GM23338 (cell line): ENCODE data around the gene MCM3AP. TPM values are rescaled to one million over a fixed set of nuclear protein-coding genes. Genes with fewer than 3 reads are reported as not detected.
"Not testable (repeated sequence)": the region's sequence is repeated elsewhere in the genome, so short reads cannot be mapped to it uniquely, and the experiment has no call there.

Source experiments
- ATAC-seq: fragments of 200-7000 bp; cut with Tn5 transposase; 3 replicates; pipeline ENCODE4 v1.9.1; 2020
- DNase-seq: peaks from one replicate; pipeline ENCODE4 v3.0.0-alpha.2; 2015; ENCODE audit warnings: low spot score
- H2AFZ ChIP-seq: fragments of 200-600 bp; sonication (generic); 2 replicates; pipeline ENCODE4 v1.8.0; 2016; ENCODE audit warnings: antibody characterized with exemption, mild to moderate bottlenecking, moderate library complexity
- H3F3A ChIP-seq: fragments of 200-600 bp; sonication (generic); replicated peaks from 2 replicates; pipeline ENCODE4 v1.8.0; 2017; ENCODE audit warnings: antibody characterized with exemption, mixed run types, low read depth
- H3K27ac ChIP-seq: fragments of 200-600 bp; sonication (generic); 2 replicates; pipeline ENCODE4 v1.6.1; 2016; ENCODE audit warnings: low read depth
- H3K27me3 ChIP-seq: fragments of 200-600 bp; sonication (generic); 2 replicates; pipeline ENCODE4 v1.8.0; 2016; ENCODE audit warnings: mild to moderate bottlenecking, mixed run types, moderate library complexity; ENCODE audit not compliant: insufficient read depth
- H3K36me3 ChIP-seq: fragments of 200-600 bp; sonication (generic); 2 replicates; pipeline ENCODE4 v1.8.0; 2016; ENCODE audit warnings: mild to moderate bottlenecking; ENCODE audit not compliant: insufficient read depth
- H3K4me1 ChIP-seq: fragments of 200-600 bp; sonication (generic); 2 replicates; pipeline ENCODE4 v1.8.0; 2016; ENCODE audit warnings: mild to moderate bottlenecking, moderate library complexity; ENCODE audit not compliant: insufficient read depth
- H3K4me2 ChIP-seq: fragments of 200-600 bp; sonication (generic); 2 replicates; pipeline ENCODE4 v1.7.1; 2017; ENCODE audit warnings: mixed run types
- H3K4me3 ChIP-seq: fragments of 200-600 bp; sonication (generic); 2 replicates; pipeline ENCODE4 v1.6.1; 2016; ENCODE audit warnings: mixed run types
- H3K79me2 ChIP-seq: fragments of 200-600 bp; sonication (generic); replicated peaks from 2 replicates; pipeline ENCODE4 v1.8.0; 2017; ENCODE audit warnings: mild to moderate bottlenecking; ENCODE audit not compliant: insufficient read depth
- H3K9me2 ChIP-seq: fragments of 200-600 bp; sonication (generic); 2 replicates; pipeline ENCODE4 v1.8.0; 2017; ENCODE audit not compliant: insufficient read depth
- H4K20me1 ChIP-seq: fragments of 200-600 bp; sonication (generic); replicated peaks from 2 replicates; pipeline ENCODE4 v1.8.0; 2017; ENCODE audit warnings: mild to moderate bottlenecking; ENCODE audit not compliant: insufficient read depth
- H3K27ac Mint-ChIP-seq: 2 replicates; pipeline ENCODE4 v1.8.0; 2020; ENCODE audit warnings: inconsistent platforms, mild to moderate bottlenecking, moderate library complexity, mixed read lengths
- H3K27me3 Mint-ChIP-seq: 3 replicates; pipeline ENCODE4 v1.8.0; 2022; ENCODE audit warnings: low read depth, mild to moderate bottlenecking, moderate library complexity, mixed read lengths, inconsistent platforms; ENCODE audit not compliant: insufficient read depth, poor library complexity
- H3K36me3 Mint-ChIP-seq: 3 replicates; pipeline ENCODE4 v1.8.0; 2021; ENCODE audit warnings: low read depth, mild to moderate bottlenecking, inconsistent platforms, moderate library complexity, mixed read lengths
- H3K4me1 Mint-ChIP-seq: 3 replicates; pipeline ENCODE4 v1.8.0; 2020; ENCODE audit warnings: mild to moderate bottlenecking, inconsistent platforms, mixed read lengths
- H3K4me3 Mint-ChIP-seq: 3 replicates; pipeline ENCODE4 v1.8.0; 2021; ENCODE audit warnings: moderate library complexity, mild to moderate bottlenecking, inconsistent platforms, mixed read lengths
- H3K9me3 Mint-ChIP-seq: 3 replicates; pipeline ENCODE4 v1.8.0; 2020; ENCODE audit warnings: moderate library complexity, mild to moderate bottlenecking, inconsistent platforms, mixed read lengths
- ZNF331 ChIP-seq: fragments of 250-450 bp; sonication (Bioruptor Pico); IDR thresholded peaks from 2 replicates; pipeline ENCODE4 v1.5.0; 2020; ENCODE audit warnings: low read depth, mild to moderate bottlenecking, moderate library complexity
- polyA plus RNA-seq: library from polyadenylated mRNA; unstranded; fragments of >200 nt; fragmentation: Nextera tagmentation; extraction: Ambion mirVana; gene quantifications from 2 replicates; pipeline ENCODE4 v1.2.1, GENCODE V29; 2016
- total RNA-seq: library from RNA; depleted of rRNA; stranded (reverse); fragments of >200 nt; shearing (Covaris generic); gene quantifications from 2 replicates; pipeline ENCODE4 v1.2.3, GENCODE V29; 2014
- TF ChIP-seq, protein P1 (sequence below): fragments of 250-450 bp; sonication (Bioruptor Pico); IDR thresholded peaks from 2 replicates; pipeline ENCODE4 v1.5.0; 2020; ENCODE audit warnings: mild to moderate bottlenecking, moderate library complexity
- TF ChIP-seq, protein P2 (sequence below): IDR thresholded peaks from 2 replicates; pipeline ENCODE4 v1.6.1; 2016; ENCODE audit warnings: antibody characterized with exemption

The MCM3AP gene
- total and polyA plus RNA-seq, 2 experiments from 2014 or later, result 39.2 to 123 TPM

DNA sequence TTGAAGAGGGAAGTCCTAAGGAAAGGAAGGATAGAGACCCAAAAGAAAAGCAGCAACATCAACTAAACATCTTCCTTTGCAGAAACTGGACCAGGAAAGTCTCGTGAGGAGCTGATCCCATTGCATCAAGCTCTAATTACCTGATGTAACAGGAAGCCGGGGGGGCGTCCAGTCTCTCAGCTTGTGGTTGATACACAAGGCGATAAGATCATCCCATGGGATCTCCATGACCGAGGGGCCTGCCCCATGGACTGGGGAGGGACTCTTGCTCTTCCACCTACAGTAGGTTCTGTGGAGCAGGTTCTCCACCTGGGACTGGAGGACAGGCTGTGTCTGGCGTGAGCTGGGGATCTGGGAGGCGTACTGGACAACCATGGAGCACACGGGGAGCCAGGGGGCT is 42.1 kb downstream of the MCM3AP start (continued):
- TF ChIP-seq, protein P1, sequence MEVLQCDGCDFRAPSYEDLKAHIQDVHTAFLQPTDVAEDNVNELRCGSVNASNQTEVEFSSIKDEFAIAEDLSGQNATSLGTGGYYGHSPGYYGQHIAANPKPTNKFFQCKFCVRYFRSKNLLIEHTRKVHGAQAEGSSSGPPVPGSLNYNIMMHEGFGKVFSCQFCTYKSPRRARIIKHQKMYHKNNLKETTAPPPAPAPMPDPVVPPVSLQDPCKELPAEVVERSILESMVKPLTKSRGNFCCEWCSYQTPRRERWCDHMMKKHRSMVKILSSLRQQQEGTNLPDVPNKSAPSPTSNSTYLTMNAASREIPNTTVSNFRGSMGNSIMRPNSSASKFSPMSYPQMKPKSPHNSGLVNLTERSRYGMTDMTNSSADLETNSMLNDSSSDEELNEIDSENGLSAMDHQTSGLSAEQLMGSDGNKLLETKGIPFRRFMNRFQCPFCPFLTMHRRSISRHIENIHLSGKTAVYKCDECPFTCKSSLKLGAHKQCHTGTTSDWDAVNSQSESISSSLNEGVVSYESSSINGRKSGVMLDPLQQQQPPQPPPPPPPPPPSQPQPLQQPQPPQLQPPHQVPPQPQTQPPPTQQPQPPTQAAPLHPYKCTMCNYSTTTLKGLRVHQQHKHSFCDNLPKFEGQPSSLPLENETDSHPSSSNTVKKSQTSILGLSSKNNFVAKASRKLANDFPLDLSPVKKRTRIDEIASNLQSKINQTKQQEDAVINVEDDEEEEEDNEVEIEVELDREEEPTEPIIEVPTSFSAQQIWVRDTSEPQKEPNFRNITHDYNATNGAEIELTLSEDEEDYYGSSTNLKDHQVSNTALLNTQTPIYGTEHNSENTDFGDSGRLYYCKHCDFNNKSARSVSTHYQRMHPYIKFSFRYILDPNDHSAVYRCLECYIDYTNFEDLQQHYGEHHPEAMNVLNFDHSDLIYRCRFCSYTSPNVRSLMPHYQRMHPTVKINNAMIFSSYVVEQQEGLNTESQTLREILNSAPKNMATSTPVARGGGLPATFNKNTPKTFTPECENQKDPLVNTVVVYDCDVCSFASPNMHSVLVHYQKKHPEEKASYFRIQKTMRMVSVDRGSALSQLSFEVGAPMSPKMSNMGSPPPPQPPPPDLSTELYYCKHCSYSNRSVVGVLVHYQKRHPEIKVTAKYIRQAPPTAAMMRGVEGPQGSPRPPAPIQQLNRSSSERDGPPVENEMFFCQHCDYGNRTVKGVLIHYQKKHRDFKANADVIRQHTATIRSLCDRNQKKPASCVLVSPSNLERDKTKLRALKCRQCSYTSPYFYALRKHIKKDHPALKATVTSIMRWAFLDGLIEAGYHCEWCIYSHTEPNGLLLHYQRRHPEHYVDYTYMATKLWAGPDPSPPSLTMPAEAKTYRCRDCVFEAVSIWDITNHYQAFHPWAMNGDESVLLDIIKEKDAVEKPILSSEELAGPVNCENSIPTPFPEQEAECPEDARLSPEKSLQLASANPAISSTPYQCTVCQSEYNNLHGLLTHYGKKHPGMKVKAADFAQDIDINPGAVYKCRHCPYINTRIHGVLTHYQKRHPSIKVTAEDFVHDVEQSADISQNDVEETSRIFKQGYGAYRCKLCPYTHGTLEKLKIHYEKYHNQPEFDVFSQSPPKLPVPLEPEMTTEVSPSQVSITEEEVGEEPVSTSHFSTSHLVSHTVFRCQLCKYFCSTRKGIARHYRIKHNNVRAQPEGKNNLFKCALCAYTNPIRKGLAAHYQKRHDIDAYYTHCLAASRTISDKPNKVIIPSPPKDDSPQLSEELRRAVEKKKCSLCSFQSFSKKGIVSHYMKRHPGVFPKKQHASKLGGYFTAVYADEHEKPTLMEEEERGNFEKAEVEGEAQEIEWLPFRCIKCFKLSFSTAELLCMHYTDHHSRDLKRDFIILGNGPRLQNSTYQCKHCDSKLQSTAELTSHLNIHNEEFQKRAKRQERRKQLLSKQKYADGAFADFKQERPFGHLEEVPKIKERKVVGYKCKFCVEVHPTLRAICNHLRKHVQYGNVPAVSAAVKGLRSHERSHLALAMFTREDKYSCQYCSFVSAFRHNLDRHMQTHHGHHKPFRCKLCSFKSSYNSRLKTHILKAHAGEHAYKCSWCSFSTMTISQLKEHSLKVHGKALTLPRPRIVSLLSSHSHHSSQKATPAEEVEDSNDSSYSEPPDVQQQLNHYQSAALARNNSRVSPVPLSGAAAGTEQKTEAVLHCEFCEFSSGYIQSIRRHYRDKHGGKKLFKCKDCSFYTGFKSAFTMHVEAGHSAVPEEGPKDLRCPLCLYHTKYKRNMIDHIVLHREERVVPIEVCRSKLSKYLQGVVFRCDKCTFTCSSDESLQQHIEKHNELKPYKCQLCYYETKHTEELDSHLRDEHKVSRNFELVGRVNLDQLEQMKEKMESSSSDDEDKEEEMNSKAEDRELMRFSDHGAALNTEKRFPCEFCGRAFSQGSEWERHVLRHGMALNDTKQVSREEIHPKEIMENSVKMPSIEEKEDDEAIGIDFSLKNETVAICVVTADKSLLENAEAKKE, result no peak
- TF ChIP-seq ZNF331, result no peak
- TF ChIP-seq, protein P2, sequence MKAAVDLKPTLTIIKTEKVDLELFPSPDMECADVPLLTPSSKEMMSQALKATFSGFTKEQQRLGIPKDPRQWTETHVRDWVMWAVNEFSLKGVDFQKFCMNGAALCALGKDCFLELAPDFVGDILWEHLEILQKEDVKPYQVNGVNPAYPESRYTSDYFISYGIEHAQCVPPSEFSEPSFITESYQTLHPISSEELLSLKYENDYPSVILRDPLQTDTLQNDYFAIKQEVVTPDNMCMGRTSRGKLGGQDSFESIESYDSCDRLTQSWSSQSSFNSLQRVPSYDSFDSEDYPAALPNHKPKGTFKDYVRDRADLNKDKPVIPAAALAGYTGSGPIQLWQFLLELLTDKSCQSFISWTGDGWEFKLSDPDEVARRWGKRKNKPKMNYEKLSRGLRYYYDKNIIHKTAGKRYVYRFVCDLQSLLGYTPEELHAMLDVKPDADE, result no peak

GRCh38 chr21:46241577-46241976 is 43.8 kb downstream of the MCM3AP start:
- peak overlapping the region; percentile 32; the same call in 1 of the 2 replicates for H3K27ac ChIP-seq
- ATAC-seq, H3K9me3 Mint-ChIP-seq: not testable (repeated sequence)

More at GRCh38 chr21:46241577-46241976, 43.8 kb downstream of the MCM3AP start:
- not testable (repeated sequence) for H3K79me2 ChIP-seq, H3K4me3 ChIP-seq, H3K27ac Mint-ChIP-seq, H3K4me1 Mint-ChIP-seq, H3K4me1 ChIP-seq, DNase-seq, H3K4me3 Mint-ChIP-seq, H3K27me3 ChIP-seq, H2AFZ ChIP-seq, H3K9me2 ChIP-seq, H3K27me3 Mint-ChIP-seq, H3K4me2 ChIP-seq
- peaks cover 82% of the 10 kb centered on the region for H3K36me3 Mint-ChIP-seq
- peaks cover 26% of the 10 kb centered on the region for H3F3A ChIP-seq
- H3K36me3 ChIP-seq, result peaks cover 60% of the 10 kb centered on the region
- peaks cover 20% of the 10 kb centered on the region; the same call in 1 of the 2 replicates for H4K20me1 ChIP-seq
